Mucosa of descending colon (tissue), 3 donors: ENCODE data around the gene HEXIM2. TPM values are rescaled to one million over a fixed set of nuclear protein-coding genes. Genes with fewer than 3 reads are reported as not detected.
A peak's percentile ranks its signal among the peaks of the same experiment; 100 is the strongest.

Source experiments
- ATAC-seq: fragments of 200-7000 bp; cut with Tn5 transposase; one replicate; pipeline ENCODE4 v1.9.1; 2020; ENCODE audit warnings: mild to moderate bottlenecking, moderate library complexity
- DNase-seq, 3 donors: peaks; one replicate each; pipeline ENCODE4 v3.0.0-alpha.2; 2020
- H3K36me3 ChIP-seq: fragments of 200-600 bp; one replicate; pipeline ENCODE4 v1.8.0; 2021; ENCODE audit warnings: low read depth, mild to moderate bottlenecking
- H3K4me1 ChIP-seq: fragments of 200-600 bp; one replicate; pipeline ENCODE4 v1.8.0; 2021; ENCODE audit warnings: low read depth, mild to moderate bottlenecking
- H3K4me3 ChIP-seq: fragments of 200-600 bp; one replicate; pipeline ENCODE4 v1.8.0; 2021; ENCODE audit warnings: mild to moderate bottlenecking
- H3K9me3 ChIP-seq: fragments of 200-600 bp; one replicate; pipeline ENCODE4 v1.8.0; 2021; ENCODE audit warnings: mild to moderate bottlenecking
- CTCF ChIP-seq: fragments of 200-600 bp; IDR thresholded peaks from one replicate; pipeline ENCODE4 v1.8.0; 2022; ENCODE audit warnings: antibody characterized with exemption, mild to moderate bottlenecking
- intact Hi-C, 2 donors: fragments of 100-400 bp; cut with DNase I in 1 of 2; cut with micrococcal nuclease in 1 of 2; formaldehyde crosslinking; loops; one replicate each; pipeline versions ENCODE4 v1.11.0 to v1.11.1; 2022; cut with DNase I, micrococcal nuclease
- microRNA-seq: library from miRNA; unstranded; fragments of <30 nt; microRNA quantifications from one replicate; pipeline ENCODE4, GENCODE V29; 2019
- total RNA-seq, 3 donors: library from RNA; stranded (reverse); fragmentation: NEBNext Ultra II Directional in 2 of 3; extraction: Animal tissue kit (Norgen Biotek cat#: 25700) in 2 of 3; gene quantifications; one replicate each; pipeline versions ENCODE4 v1.2.1 to v1.2.4, GENCODE V29; 2021 to 2023
- donor health status: DM: no; HTN: no; CAD: no; lungs with moderate emphysema.
- donor health status: DM: no; HTN: no; CAD: no.
- donor health status: DM: no; HTN: yes; CAD: no.

The HEXIM2 gene
- total RNA-seq, 3 donors from 2014 or later: 3.9 to 9.6 (median 4.5) TPM

- Histone ChIP-seq H3K36me3 (no peaks in the 10 kb centered on the region), H3K4me1 (no peaks in the 10 kb centered on the region), H3K9me3 (no peaks in the 10 kb centered on the region), H3K4me3 (no peak overlapping the region)
- intact Hi-C loops: loop anchor here in 1 of 2 donors (2.0 kb wide), 1 partner anchor 166 kb away; no protein-coding TSS in a partner anchor
- TF ChIP-seq CTCF: peak; percentile 78
- peak; percentile 83 to 96 (median 88) for DNase-seq
- peak; percentile 82 for ATAC-seq
Observed at GRCh38 chr17:45218895-45219661, 57.4 kb downstream of the HEXIM2 start.

Small RNAs within 50 kb of the gene (microRNA-seq; reads per million reads assigned to microRNA genes)
- not detected for gene MIR6784

Other genes starting within 250 kb of the HEXIM2 start
- gene GFAP, start 246.4 kb upstream of the HEXIM2 start, total RNA-seq: under 1 TPM in 2 of 3 donors, not detected in 1; 0.23 to 0.47 TPM
- 10 to 100 TPM in 1 of 3 donors, 1 to 10 TPM in 2; 2.2 to 10.3 (median 4.6) TPM for gene KIF18B, start 214.1 kb upstream of the HEXIM2 start, total RNA-seq
- 1 to 10 TPM in 1 of 3 donors, under 1 TPM in 2; 0.29 to 6.5 (median 0.60) TPM for gene C1QL1, start 193.6 kb upstream of the HEXIM2 start, total RNA-seq
- gene DCAKD, start 110.2 kb upstream of the HEXIM2 start, total RNA-seq: 10 to 100 TPM; 21.6 to 29.0 (median 24.8) TPM
- 10 to 100 TPM; 47.0 to 94.0 (median 76.1) TPM for gene NMT1, start 100.6 kb upstream of the HEXIM2 start, total RNA-seq
- gene PLCD3, start 29.4 kb upstream of the HEXIM2 start, total RNA-seq: 100 to 1,000 TPM; 205 to 562 (median 232) TPM
- 10 to 100 TPM; 18.1 to 28.7 (median 26.3) TPM for gene ACBD4, start 26.2 kb upstream of the HEXIM2 start, total RNA-seq
- 10 to 100 TPM; 36.7 to 98.2 (median 37.0) TPM for gene HEXIM1, start 13.4 kb upstream of the HEXIM2 start, total RNA-seq
- gene FMNL1, start 60.0 kb downstream of the HEXIM2 start, total RNA-seq: 10 to 100 TPM in 2 of 3 donors, 1 to 10 TPM in 1; 7.4 to 18.1 (median 17.3) TPM
- gene SPATA32, start 100.2 kb downstream of the HEXIM2 start, total RNA-seq: under 1 TPM in 2 of 3 donors, not detected in 1; 0.19 to 0.22 TPM
- 10 to 100 TPM; 16.6 to 27.9 (median 18.0) TPM for gene MAP3K14, start 155.1 kb downstream of the HEXIM2 start, total RNA-seq